ENCODE data around the gene ZCCHC24. TPM values are rescaled to one million over a fixed set of nuclear protein-coding genes. Genes with fewer than 3 reads are reported as not detected.

ZCCHC24 gene
- total and polyA plus RNA-seq, 2 donors (not counting 1 experiment from before 2014, with no cell fraction given): 33.2 to 44.4 TPM

DNA sequence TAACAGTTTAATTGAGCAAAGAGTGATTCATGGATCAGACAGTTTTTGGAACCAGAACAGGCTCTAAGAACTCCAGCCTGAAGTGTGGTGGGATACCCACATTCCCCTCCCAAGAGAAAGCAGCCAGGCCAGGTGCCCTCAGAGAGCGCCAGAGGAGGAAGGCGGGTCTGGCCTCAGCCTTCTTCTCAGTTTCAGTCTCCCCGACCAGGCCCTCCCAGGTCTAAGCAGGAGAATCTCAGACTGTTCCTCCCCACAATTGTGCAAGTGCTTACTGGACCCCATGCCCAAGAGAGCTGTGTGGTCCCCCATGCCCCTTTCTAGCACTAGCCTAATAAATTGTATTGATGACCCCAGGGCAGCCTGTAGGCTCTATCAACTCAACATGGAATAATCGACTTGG lies 72.6 kb downstream of the ZCCHC24 start:
- no peaks in the 10 kb centered on the region for H4K20me1 ChIP-seq (ENCODE audit: control insufficient read depth, extremely low read depth, insufficient read depth, low read length)
- TF ChIP-seq, protein P1, sequence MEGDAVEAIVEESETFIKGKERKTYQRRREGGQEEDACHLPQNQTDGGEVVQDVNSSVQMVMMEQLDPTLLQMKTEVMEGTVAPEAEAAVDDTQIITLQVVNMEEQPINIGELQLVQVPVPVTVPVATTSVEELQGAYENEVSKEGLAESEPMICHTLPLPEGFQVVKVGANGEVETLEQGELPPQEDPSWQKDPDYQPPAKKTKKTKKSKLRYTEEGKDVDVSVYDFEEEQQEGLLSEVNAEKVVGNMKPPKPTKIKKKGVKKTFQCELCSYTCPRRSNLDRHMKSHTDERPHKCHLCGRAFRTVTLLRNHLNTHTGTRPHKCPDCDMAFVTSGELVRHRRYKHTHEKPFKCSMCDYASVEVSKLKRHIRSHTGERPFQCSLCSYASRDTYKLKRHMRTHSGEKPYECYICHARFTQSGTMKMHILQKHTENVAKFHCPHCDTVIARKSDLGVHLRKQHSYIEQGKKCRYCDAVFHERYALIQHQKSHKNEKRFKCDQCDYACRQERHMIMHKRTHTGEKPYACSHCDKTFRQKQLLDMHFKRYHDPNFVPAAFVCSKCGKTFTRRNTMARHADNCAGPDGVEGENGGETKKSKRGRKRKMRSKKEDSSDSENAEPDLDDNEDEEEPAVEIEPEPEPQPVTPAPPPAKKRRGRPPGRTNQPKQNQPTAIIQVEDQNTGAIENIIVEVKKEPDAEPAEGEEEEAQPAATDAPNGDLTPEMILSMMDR (conservative IDR thresholded peaks at IDR 0.05 in 1 of 2, IDR thresholded peaks at IDR 0.05 in 1 of 2; ENCODE audit: low read depth in 1 of 2, low read length in 2 of 2): no peak
- H3K4me1 ChIP-seq (ENCODE audit: control insufficient read depth, extremely low read depth, insufficient read depth, low read length): peaks cover 4% of the 10 kb centered on the region
- H2AFZ ChIP-seq (ENCODE audit: low read length): no peak overlapping the region
- no peaks in the 10 kb centered on the region for H3K27me3 ChIP-seq (ENCODE audit: control insufficient read depth, insufficient read depth, low read length)
- H3K9ac ChIP-seq (ENCODE audit: insufficient read depth, low read length): no peak overlapping the region
- no peaks in the 10 kb centered on the region for H3K79me2 ChIP-seq (ENCODE audit: control insufficient read depth, insufficient read depth, low read length)
- H3K27ac ChIP-seq (ENCODE audit: insufficient read depth, low read length): no peak overlapping the region
- H3K4me2 ChIP-seq (ENCODE audit: extremely low read depth, insufficient read depth, low read length): no peak overlapping the region
- H3K9me3 ChIP-seq (ENCODE audit: control insufficient read depth, insufficient read depth, low read depth, low read length): no peaks in the 10 kb centered on the region
- no peaks in the 10 kb centered on the region for H3K36me3 ChIP-seq (ENCODE audit: control insufficient read depth, insufficient read depth, low read length)
- DNase-seq (ENCODE audit: low read depth in 2 of 2): no peak
- H3K4me3 ChIP-seq (replicated peaks in 1 of 4; ENCODE audit: control extremely low read depth in 1 of 4, insufficient read depth in 1 of 4, low read depth in 3 of 4, low read length in 4 of 4): no peak overlapping the region

DNA sequence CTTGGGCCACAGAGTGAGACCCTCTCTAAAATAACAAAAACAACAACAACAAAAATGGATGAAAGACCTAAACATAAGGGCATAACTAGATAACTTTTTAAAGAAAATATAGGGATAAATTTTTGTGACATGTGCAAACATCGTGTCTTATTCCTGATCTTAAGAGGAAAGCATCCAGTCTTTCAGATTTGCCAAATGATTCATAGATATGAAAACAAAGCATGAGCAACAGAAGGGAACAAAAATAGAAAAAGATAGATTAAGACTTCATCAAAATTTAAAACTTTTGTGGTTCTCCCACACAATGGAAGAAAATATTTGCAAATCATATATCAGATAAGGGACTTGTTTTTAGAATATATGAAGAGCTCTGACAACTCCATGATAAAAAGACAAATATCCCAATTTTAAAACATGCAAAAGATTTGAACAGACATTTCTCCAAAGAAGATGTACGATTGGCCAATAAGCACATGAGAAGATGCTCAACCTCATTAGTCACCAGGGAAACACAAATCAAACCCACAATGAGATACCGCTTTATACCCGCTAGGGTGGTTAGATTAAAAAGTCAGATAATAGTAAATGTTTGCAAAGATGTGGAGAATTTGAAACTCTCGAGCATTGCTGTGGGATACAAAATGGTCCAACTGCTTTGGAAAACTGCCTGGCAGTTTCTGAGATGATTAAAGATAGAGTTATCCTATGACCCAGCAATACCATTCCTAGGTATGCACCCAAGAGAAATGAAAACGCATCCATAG lies 77.8 kb downstream of the ZCCHC24 start:
- H3K79me2 ChIP-seq (ENCODE audit: control insufficient read depth, insufficient read depth, low read length): no peaks in the 10 kb centered on the region
- no peaks in the 10 kb centered on the region for H3K27me3 ChIP-seq (ENCODE audit: control insufficient read depth, insufficient read depth, low read length)
- H3K27ac ChIP-seq (ENCODE audit: insufficient read depth, low read length): no peak overlapping the region
- H3K4me2 ChIP-seq (ENCODE audit: extremely low read depth, insufficient read depth, low read length): no peak overlapping the region
- no peaks in the 10 kb centered on the region for H4K20me1 ChIP-seq (ENCODE audit: control insufficient read depth, extremely low read depth, insufficient read depth, low read length)
- H3K9ac ChIP-seq (ENCODE audit: insufficient read depth, low read length): no peak overlapping the region
- TF ChIP-seq EZH2 (IDR thresholded peaks at IDR 0.05; ENCODE audit: low read length, missing control alignments): no peak
- TF ChIP-seq, protein P1 (conservative IDR thresholded peaks at IDR 0.05 in 1 of 2, IDR thresholded peaks at IDR 0.05 in 1 of 2; ENCODE audit: low read depth in 1 of 2, low read length in 2 of 2): no peak
- no peak overlapping the region for H2AFZ ChIP-seq (ENCODE audit: low read length)
- no peaks in the 10 kb centered on the region for H3K36me3 ChIP-seq (ENCODE audit: control insufficient read depth, insufficient read depth, low read length)
- H3K4me1 ChIP-seq (ENCODE audit: control insufficient read depth, extremely low read depth, insufficient read depth, low read length): peaks cover 3% of the 10 kb centered on the region
- peak in 1 of 2 donors; percentile 85 for DNase-seq (ENCODE audit: low read depth in 2 of 2)
- H3K9me3 ChIP-seq (ENCODE audit: control insufficient read depth, insufficient read depth, low read depth, low read length): no peaks in the 10 kb centered on the region
- no peak overlapping the region for H3K4me3 ChIP-seq (replicated peaks in 1 of 4; ENCODE audit: control extremely low read depth in 1 of 4, insufficient read depth in 1 of 4, low read depth in 3 of 4, low read length in 4 of 4)

DNA sequence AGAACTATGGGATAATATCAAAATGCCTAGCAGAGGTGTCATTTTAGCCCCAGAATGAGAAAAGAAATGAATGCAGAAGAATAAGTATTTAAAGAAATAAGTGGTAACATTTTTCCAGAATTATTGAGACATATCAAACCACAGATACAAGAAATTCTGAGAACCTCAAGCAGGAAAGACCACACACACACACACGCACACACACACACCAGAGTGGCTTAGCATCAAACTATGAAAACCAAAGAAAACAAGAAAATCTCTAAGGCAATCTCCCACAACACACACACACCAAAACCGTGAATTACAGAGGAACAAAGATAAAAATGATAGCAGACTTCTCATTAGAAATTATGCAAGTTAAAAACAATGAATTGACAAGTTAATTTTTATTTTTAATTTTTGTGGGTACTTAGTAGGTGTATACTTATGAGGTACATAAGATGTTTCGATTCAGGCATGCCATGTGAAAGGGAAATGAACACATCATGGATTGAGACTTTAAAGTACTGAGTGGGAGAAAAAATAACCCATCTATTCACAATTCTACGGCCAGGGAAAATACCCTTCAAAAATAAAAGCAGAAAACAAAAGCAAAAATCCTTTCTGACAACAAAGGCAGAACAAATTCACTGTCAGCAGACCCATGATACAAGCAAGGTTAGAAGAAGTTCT lies 83.6 kb downstream of the ZCCHC24 start:
- H3K27ac ChIP-seq (ENCODE audit: insufficient read depth, low read length): no peak overlapping the region
- no peak overlapping the region for H3K9ac ChIP-seq (ENCODE audit: insufficient read depth, low read length)
- H3K9me3 ChIP-seq (ENCODE audit: control insufficient read depth, insufficient read depth, low read depth, low read length): no peaks in the 10 kb centered on the region
- H2AFZ ChIP-seq (ENCODE audit: low read length): no peak overlapping the region
- no peak for DNase-seq (ENCODE audit: low read depth in 2 of 2)
- TF ChIP-seq EZH2 (IDR thresholded peaks at IDR 0.05; ENCODE audit: low read length, missing control alignments): no peak
- TF ChIP-seq, protein P1 (conservative IDR thresholded peaks at IDR 0.05 in 1 of 2, IDR thresholded peaks at IDR 0.05 in 1 of 2; ENCODE audit: low read depth in 1 of 2, low read length in 2 of 2): no peak
- no peaks in the 10 kb centered on the region for H4K20me1 ChIP-seq (ENCODE audit: control insufficient read depth, extremely low read depth, insufficient read depth, low read length)
- no peak overlapping the region for H3K4me3 ChIP-seq (replicated peaks in 1 of 4; ENCODE audit: control extremely low read depth in 1 of 4, insufficient read depth in 1 of 4, low read depth in 3 of 4, low read length in 4 of 4)
- H3K4me2 ChIP-seq (ENCODE audit: extremely low read depth, insufficient read depth, low read length): no peak overlapping the region
- H3K27me3 ChIP-seq (ENCODE audit: control insufficient read depth, insufficient read depth, low read length): no peaks in the 10 kb centered on the region
- H3K36me3 ChIP-seq (ENCODE audit: control insufficient read depth, insufficient read depth, low read length): no peaks in the 10 kb centered on the region
- H3K79me2 ChIP-seq (ENCODE audit: control insufficient read depth, insufficient read depth, low read length): no peaks in the 10 kb centered on the region
- H3K4me1 ChIP-seq (ENCODE audit: control insufficient read depth, extremely low read depth, insufficient read depth, low read length): no peaks in the 10 kb centered on the region

All from fibroblast of lung (primary cell).